ENCODE results near the gene PDGFRB. TPM values are rescaled to one million over a fixed set of nuclear protein-coding genes. Genes with fewer than 3 reads are reported as not detected.

Gene PDGFRB
- total RNA-seq (2012; rRNA removed), result 81.9 and 108 TPM in 2 replicates
- 122 and 124 TPM in 2 replicates for polyA plus RNA-seq (2012; rRNA removed)
- 69.9 and 116 TPM in 2 replicates for polyA plus RNA-seq (2012; cell fraction: cytosol; rRNA removed)
- polyA plus RNA-seq (2012; cell fraction: nucleus; rRNA removed; ENCODE audit: low replicate concordance), result 238 and 330 TPM in 2 replicates
- Bru-seq, nascent RNA, result percentile 92 among the genes with signal in this experiment
- BruChase-seq, experiment 1, labeled RNA remaining after a 6-hour chase, result percentile 97 among the genes with signal in this experiment
- BruChase-seq, experiment 2, labeled RNA remaining after a 2-hour chase, result percentile 98 among the genes with signal in this experiment
- long read RNA-seq, full-length matches to known transcripts, result 4 of 215 reads
- long read RNA-seq, partial matches to known transcripts, result 33 of 215 reads
- long read RNA-seq, other reads (novel, unspliced or antisense), result 178 of 215 reads

DNA sequence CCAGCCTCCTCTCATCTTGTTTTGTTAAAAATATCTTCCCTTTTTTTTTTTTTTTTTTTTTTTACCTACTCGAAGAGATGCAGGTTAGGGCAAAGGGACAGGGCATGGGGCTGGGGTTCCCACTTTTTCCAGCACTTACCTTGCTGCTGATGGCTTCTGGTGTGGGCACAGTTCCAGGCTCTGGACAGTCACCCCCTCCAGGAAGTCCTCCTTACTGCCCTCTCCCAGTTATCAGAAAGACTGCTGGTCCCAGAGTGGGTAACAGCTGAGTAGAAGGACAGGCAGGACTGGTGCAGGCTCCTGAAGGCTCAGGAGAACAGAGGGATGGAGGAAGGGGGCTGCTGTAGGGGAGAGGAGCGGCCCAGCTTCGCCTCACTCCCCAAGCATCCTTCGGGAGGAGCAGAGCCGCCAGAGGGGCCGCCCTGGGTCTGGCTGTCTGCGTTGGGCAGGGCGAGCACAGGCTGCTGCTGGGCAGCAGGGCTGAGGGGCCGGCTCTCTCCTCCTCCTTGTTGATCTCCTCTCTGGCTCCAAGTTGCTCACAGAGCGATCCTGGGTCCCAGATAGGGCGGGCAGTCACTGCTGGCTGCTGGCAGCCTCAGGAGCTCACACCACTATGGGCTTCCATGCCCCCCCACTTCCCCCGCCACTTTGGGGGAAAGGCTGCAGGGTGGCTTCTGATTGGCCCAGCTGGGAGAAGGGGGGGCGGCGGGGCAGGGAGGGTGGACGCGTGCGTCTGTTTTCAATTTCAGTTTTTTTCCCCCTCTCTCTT, at the start of gene PDGFRB:
PDGFRB (minus strand) TSS at position 588 of the 769 bp plus-strand sequence. CDS start 18,798 bp downstream, outside the sequence.
- Histone ChIP-seq H3K9ac (ENCODE audit: low read depth, low read length) (peak within 1 kb of the TSS; percentile 99), H3K4ac (ENCODE audit: low read depth, low read length) (peak within 1 kb of the TSS; percentile 99), H3K18ac (ENCODE audit: low read depth, low read length) (peak within 1 kb of the TSS; percentile 83), H3K4me1 (ENCODE audit: control insufficient read depth, insufficient read depth, low read length) (peaks cover 46% of the 10 kb centered on the region), H3K14ac (replicated peaks; ENCODE audit: low read depth, low read length) (peak within 1 kb of the TSS; percentile 96), H2AK5ac (ENCODE audit: low read depth, low read length) (peak within 1 kb of the TSS; percentile 98), H3K27ac (ENCODE audit: insufficient read depth, low read length) (peak within 1 kb of the TSS; percentile 91), H2BK15ac (ENCODE audit: low read depth, low read length) (peak within 1 kb of the TSS; percentile 85; the same call in 2 of the 3 replicates), H3K4me3 (ENCODE audit: insufficient read depth, low read depth, low read length) (peak within 1 kb of the TSS; percentile 76), H2AFZ (replicated peaks; ENCODE audit: low read length, poor library complexity) (peak within 1 kb of the TSS; percentile 83), H2BK20ac (ENCODE audit: low read depth, low read length) (peak within 1 kb of the TSS; percentile 28), H3K79me1 (ENCODE audit: low read depth in 1 of 2, low read length in 2 of 2) (peaks cover 5 to 63% of the 10 kb centered on the region in 2 experiments), H4K91ac (ENCODE audit: insufficient read depth, low read depth, low read length) (peak within 1 kb of the TSS; percentile 98), H3K27me3 (ENCODE audit: control insufficient read depth, insufficient read depth, low read length) (no peaks in the 10 kb centered on the region), H2BK5ac (ENCODE audit: low read depth, low read length, poor library complexity, severe bottlenecking) (peak within 1 kb of the TSS; percentile 91), H3K9me1 (ENCODE audit: insufficient read depth, low read length) (peaks cover 31% of the 10 kb centered on the region), H2AK9ac (replicated peaks; ENCODE audit: low read depth, low read length, poor library complexity) (peak within 1 kb of the TSS; percentile 96), H2BK120ac (ENCODE audit: low read depth, low read length) (peak within 1 kb of the TSS; percentile 85), H4K5ac (ENCODE audit: low read depth, low read length) (peak within 1 kb of the TSS; percentile 69), H3K9me3 (ENCODE audit: control insufficient read depth, insufficient read depth, low read length) (no peaks in the 10 kb centered on the region), H3K36me3 (ENCODE audit: control insufficient read depth, insufficient read depth, low read length) (peaks cover 26% of the 10 kb centered on the region; the same call in 1 of the 2 replicates), H3K4me2 (ENCODE audit: low read depth, low read length) (peak within 1 kb of the TSS; percentile 93), H3K56ac (ENCODE audit: extremely low read depth, insufficient read depth, low read length) (peak within 1 kb of the TSS; percentile 88), H4K20me1 (ENCODE audit: insufficient read depth, low read length) (peaks cover 35% of the 10 kb centered on the region), H3K23ac (ENCODE audit: low read depth, low read length) (peak within 1 kb of the TSS; percentile 94), H4K8ac (ENCODE audit: low read depth in 2 of 2, low read length in 2 of 2) (peak within 1 kb of the TSS; percentile 74 to 89)
- WGBS, 2 experiments (ENCODE audit: extremely low coverage in 2 of 2, insufficient read length in 1 of 2), result no CpG with 5 or more reads among the region's 17 CpGs
- ChIA-PET POLR2A (ENCODE audit: unreplicated experiment) (interaction anchor here (0.5 to 0.7 kb wide), 5 partner anchors 10 to 321 kb away, joined by 3 to 10 read pairs (median 5); no protein-coding TSS in a partner anchor), CTCF (interaction anchor here (0.6 kb wide), 1 partner anchor 19 kb away, joined by 3 read pairs; no protein-coding TSS in a partner anchor)
- dilution Hi-C loops (cut with HindIII; ENCODE audit: low sequenced_read_pairs, unreplicated experiment) (no loop called here), intact Hi-C loops (cut with micrococcal nuclease) (loop anchor here (2.0 kb wide), 2 partner anchors 17 to 25 kb away; no protein-coding TSS in a partner anchor), in situ Hi-C loops (cut with MboI; ENCODE audit: low sequenced_read_pairs) (no loop called here)
- TSS peak; percentile 58 for BruUV-seq (replicated peaks)
- peak; percentile 89 for DNase-seq
- ATAC-seq (ENCODE audit: low read depth), result peak; percentile 79
- peak; percentile 83 for TF ChIP-seq MAZ (IDR thresholded peaks at IDR 0.05; ENCODE audit: borderline replicate concordance, low read depth, low read length)
- TF ChIP-seq, protein P1, sequence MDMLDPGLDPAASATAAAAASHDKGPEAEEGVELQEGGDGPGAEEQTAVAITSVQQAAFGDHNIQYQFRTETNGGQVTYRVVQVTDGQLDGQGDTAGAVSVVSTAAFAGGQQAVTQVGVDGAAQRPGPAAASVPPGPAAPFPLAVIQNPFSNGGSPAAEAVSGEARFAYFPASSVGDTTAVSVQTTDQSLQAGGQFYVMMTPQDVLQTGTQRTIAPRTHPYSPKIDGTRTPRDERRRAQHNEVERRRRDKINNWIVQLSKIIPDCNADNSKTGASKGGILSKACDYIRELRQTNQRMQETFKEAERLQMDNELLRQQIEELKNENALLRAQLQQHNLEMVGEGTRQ (IDR thresholded peaks at IDR 0.05; ENCODE audit: low read depth, low read length), result no peak
- no peak for TF ChIP-seq NFE2L2 (IDR thresholded peaks at IDR 0.05; ENCODE audit: low read depth, low read length)
- TF ChIP-seq, protein P2, sequence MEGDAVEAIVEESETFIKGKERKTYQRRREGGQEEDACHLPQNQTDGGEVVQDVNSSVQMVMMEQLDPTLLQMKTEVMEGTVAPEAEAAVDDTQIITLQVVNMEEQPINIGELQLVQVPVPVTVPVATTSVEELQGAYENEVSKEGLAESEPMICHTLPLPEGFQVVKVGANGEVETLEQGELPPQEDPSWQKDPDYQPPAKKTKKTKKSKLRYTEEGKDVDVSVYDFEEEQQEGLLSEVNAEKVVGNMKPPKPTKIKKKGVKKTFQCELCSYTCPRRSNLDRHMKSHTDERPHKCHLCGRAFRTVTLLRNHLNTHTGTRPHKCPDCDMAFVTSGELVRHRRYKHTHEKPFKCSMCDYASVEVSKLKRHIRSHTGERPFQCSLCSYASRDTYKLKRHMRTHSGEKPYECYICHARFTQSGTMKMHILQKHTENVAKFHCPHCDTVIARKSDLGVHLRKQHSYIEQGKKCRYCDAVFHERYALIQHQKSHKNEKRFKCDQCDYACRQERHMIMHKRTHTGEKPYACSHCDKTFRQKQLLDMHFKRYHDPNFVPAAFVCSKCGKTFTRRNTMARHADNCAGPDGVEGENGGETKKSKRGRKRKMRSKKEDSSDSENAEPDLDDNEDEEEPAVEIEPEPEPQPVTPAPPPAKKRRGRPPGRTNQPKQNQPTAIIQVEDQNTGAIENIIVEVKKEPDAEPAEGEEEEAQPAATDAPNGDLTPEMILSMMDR (conservative IDR thresholded peaks at IDR 0.05; ENCODE audit: low read depth, low read length), result 0 out of 2 replicates have a peak, but pooled peaks have one; percentile 3
- TF ChIP-seq MXI1 (IDR thresholded peaks at IDR 0.05; ENCODE audit: borderline replicate concordance, low read depth, low read length), result peak; percentile 57; the same call in 1 of the 2 replicates
- TF ChIP-seq FOS (IDR thresholded peaks at IDR 0.05; ENCODE audit: low read depth, low read length), result no peak
- TF ChIP-seq SMC3 (IDR thresholded peaks at IDR 0.05; ENCODE audit: low read depth, low read length), result no peak
- peak; percentile 61; the same call in 1 of the 2 replicates for TF ChIP-seq BHLHE40 (IDR thresholded peaks at IDR 0.05; ENCODE audit: low read depth, low read length)
- TF ChIP-seq, protein P3, sequence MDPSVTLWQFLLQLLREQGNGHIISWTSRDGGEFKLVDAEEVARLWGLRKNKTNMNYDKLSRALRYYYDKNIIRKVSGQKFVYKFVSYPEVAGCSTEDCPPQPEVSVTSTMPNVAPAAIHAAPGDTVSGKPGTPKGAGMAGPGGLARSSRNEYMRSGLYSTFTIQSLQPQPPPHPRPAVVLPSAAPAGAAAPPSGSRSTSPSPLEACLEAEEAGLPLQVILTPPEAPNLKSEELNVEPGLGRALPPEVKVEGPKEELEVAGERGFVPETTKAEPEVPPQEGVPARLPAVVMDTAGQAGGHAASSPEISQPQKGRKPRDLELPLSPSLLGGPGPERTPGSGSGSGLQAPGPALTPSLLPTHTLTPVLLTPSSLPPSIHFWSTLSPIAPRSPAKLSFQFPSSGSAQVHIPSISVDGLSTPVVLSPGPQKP (IDR thresholded peaks at IDR 0.05; ENCODE audit: borderline replicate concordance, low read depth, low read length), result no peak
- TF ChIP-seq RAD21 (IDR thresholded peaks at IDR 0.05; ENCODE audit: low read length), result no peak
